Panc1 (cell line): ENCODE results near the gene CFAP52.
A peak's percentile ranks its signal among the peaks of the same experiment; 100 is the strongest.

Experiments
- CTCF ChIP-seq: fragments of 450-650 bp; IDR thresholded peaks from 2 replicates; pipeline ENCODE4 v1.5.1; 2017; ENCODE audit warnings: mild to moderate bottlenecking
- POLR2AphosphoS5 ChIP-seq: IDR thresholded peaks from 2 replicates; pipeline ENCODE4 v1.6.1; 2012; ENCODE audit warnings: mild to moderate bottlenecking, low read depth, low read length, moderate library complexity
- REST ChIP-seq, 2 experiments: IDR thresholded peaks; 2 replicates each; pipeline ENCODE4 v1.6.1; 2011 to 2012; ENCODE audit warnings: low read depth in 2 of 2, control low read depth in 1 of 2, low read length in 1 of 2, mild to moderate bottlenecking in 1 of 2, moderate library complexity in 1 of 2; ENCODE audit not compliant: insufficient read depth in 1 of 2

GRCh38 chr17:9576521-9577372 is at the start of gene CFAP52:
- peak; percentile 85 for TF ChIP-seq CTCF
- TF ChIP-seq POLR2AphosphoS5, result no peak
- TF ChIP-seq REST (IDR thresholded peaks at IDR 0.05; ENCODE audit: insufficient read depth in 1 of 2, low read depth in 2 of 2, low read length in 1 of 2), result no peak
